Measurements from ENCODE around the gene RRP15.

RRP15 gene

DNA sequence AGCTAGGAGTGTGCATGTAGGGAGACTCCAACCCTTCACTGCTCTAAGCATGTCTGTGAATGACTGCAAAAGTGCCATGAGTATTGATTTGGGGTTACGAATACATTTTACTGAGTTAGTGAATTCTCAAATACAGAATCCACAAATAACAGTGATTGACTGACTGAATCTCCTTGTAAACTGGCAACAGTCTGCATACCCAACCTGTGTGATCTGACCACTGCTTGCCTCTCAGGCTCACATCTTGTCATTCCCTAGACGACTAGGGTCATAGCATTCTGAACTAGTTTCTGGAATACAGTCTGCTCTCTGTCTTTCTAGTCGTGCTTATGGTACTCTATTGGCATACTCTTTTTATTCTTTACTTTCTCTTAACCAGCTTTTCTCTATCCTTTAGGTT lies 7.4 kb downstream of the RRP15 start:
- no peak for TF ChIP-seq CTCF (IDR thresholded peaks at IDR 0.05; ENCODE audit: low read depth, low read length)
- no peak overlapping the region for H3K4me3 ChIP-seq (replicated peaks in 1 of 2; ENCODE audit: low read depth in 2 of 2, low read length in 2 of 2)
- no peak for DNase-seq (ENCODE audit: low read depth in 2 of 2)

- peak in 1 of 2 donors; percentile 42 for DNase-seq (ENCODE audit: low read depth in 2 of 2)
- no peak for TF ChIP-seq CTCF (IDR thresholded peaks at IDR 0.05; ENCODE audit: low read depth, low read length)
- no peak overlapping the region for H3K4me3 ChIP-seq (replicated peaks in 1 of 2; ENCODE audit: low read depth in 2 of 2, low read length in 2 of 2)
Observed at GRCh38 chr1:218294546-218294945, 9.5 kb downstream of the RRP15 start.

DNA sequence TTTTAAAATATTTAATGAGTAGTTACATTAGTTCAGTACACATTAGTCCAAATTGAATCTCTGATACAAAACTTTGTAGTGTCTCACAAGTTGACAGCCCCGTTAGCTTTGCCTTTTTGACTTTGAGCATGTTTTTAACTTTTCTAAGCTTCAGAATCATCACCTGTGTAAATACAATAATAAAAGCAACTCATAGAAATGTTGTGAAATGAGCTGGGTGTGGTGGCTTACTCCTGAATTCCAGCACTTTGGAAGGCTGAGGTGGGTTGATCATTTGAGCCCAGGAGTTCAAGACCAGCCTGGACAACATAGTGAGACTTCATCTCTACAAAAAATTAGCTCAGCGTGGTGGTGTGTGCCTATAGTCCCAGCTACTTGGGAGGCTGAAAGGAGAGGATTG lies 11.1 kb downstream of the RRP15 start:
- no peak for DNase-seq (ENCODE audit: low read depth in 2 of 2)
- TF ChIP-seq CTCF (IDR thresholded peaks at IDR 0.05; ENCODE audit: low read depth, low read length) = no peak
- H3K4me3 ChIP-seq (replicated peaks in 1 of 2; ENCODE audit: low read depth in 2 of 2, low read length in 2 of 2) = no peak overlapping the region

DNA sequence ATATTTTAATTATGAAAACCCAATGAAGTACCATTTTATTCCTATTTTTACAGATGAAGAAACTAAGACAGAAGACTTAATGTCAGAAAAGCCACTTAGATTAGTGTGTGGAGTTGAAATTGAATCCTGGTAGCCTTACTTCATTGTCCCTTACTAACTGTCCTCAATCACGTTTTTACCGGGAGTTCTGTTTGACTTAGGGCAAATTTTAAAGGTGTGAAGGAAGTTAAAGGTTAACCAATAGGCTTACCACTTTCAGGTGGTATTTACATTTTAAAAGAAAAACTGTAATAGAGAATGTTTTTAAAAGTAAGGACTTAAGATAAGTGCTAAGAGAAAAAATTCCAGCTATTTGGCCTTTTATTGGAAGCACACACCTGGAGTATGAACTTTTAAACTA lies 12.4 kb downstream of the RRP15 start:
- TF ChIP-seq CTCF (IDR thresholded peaks at IDR 0.05; ENCODE audit: low read depth, low read length) = no peak
- no peak for DNase-seq (ENCODE audit: low read depth in 2 of 2)
- no peak overlapping the region for H3K4me3 ChIP-seq (replicated peaks in 1 of 2; ENCODE audit: low read depth in 2 of 2, low read length in 2 of 2)

DNA sequence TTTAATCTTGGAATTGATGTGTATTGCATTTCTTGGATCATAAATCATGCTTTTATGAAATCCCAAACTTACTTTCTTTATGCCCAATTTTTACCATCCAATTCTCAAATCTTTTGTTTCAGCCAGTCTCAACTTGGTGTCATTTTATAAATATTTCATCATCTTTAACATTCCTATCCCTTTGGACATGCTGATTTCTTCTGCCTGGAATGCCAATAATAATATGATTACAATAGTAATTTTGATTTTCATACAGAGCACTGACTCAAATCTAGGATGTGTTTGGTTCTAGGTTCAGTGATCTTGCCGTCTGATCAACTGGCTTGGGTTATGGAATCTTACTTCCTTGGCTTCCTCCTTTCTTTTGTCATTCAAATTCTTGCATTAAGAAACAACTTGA lies 12.8 kb downstream of the RRP15 start:
- H3K4me3 ChIP-seq (replicated peaks in 1 of 2; ENCODE audit: low read depth in 2 of 2, low read length in 2 of 2) = no peak overlapping the region
- no peak for TF ChIP-seq CTCF (IDR thresholded peaks at IDR 0.05; ENCODE audit: low read depth, low read length)
- DNase-seq (ENCODE audit: low read depth in 2 of 2) = peak in 1 of 2 donors; percentile 44

GRCh38 chr1:218298398-218298797 lies 13.3 kb downstream of the RRP15 start:
- H3K4me3 ChIP-seq (replicated peaks in 1 of 2; ENCODE audit: low read depth in 2 of 2, low read length in 2 of 2) = no peak overlapping the region
- no peak for DNase-seq (ENCODE audit: low read depth in 2 of 2)
- TF ChIP-seq CTCF (IDR thresholded peaks at IDR 0.05; ENCODE audit: low read depth, low read length) = no peak

- DNase-seq (ENCODE audit: low read depth in 2 of 2) = peak; percentile 75 to 80
Observed at GRCh38 chr1:218299416-218299815, 14.3 kb downstream of the RRP15 start.

More at GRCh38 chr1:218299416-218299815, 14.3 kb downstream of the RRP15 start:
- TF ChIP-seq CTCF (IDR thresholded peaks at IDR 0.05; ENCODE audit: low read depth, low read length) = peak; percentile 48
- no peak overlapping the region for H3K4me3 ChIP-seq (replicated peaks in 1 of 2; ENCODE audit: low read depth in 2 of 2, low read length in 2 of 2)

Data from cardiac fibroblast (primary cell).